ENCODE measurements around the gene AFTPH.

- TF ChIP-seq CTCF (IDR thresholded peaks at IDR 0.05) = no peak
- TF ChIP-seq EZH2phosphoT487 (IDR thresholded peaks at IDR 0.05) = no peak
- TF ChIP-seq EZH2 (IDR thresholded peaks at IDR 0.05) = no peak
Observed at GRCh38 chr2:64629875-64630274, 105.7 kb downstream of the AFTPH start.
